Astrocyte of the spinal cord (primary cell): ENCODE results near the gene LIN54.

ENCODE experiments used
- DNase-seq: peaks from one replicate; pipeline ENCODE4 v3.0.0; 2011; ENCODE audit warnings: low read depth, low spot score
- H3K4me3 ChIP-seq: 2 replicates; pipeline ENCODE4 v1.5.1; 2011; ENCODE audit warnings: low read depth, mild to moderate bottlenecking, low read length, moderate library complexity
- CTCF ChIP-seq: IDR thresholded peaks from 2 replicates; pipeline ENCODE4 v1.5.1; 2012; ENCODE audit warnings: low read depth, mild to moderate bottlenecking, low read length, inconsistent platforms
- in situ Hi-C: cut with HindIII; loops from 2 replicates; pipeline ENCODE4 v1.10.0; 2017; ENCODE audit warnings: low sequenced_read_pairs

Gene LIN54

GRCh38 chr4:82947498-82947897 is 63.1 kb downstream of the LIN54 start:
- TF ChIP-seq CTCF = no peak
- DNase-seq = no peak
- no peak overlapping the region for H3K4me3 ChIP-seq
- in situ Hi-C loops = no loop called here

- in situ Hi-C loops = no loop called here
- TF ChIP-seq CTCF = no peak
- DNase-seq = no peak
- no peak overlapping the region for H3K4me3 ChIP-seq
Measured at GRCh38 chr4:82939414-82939813, 71.2 kb downstream of the LIN54 start.

GRCh38 chr4:82934441-82934840 is 76.2 kb downstream of the LIN54 start:
- no peak for DNase-seq
- TF ChIP-seq CTCF = no peak
- in situ Hi-C loops = no loop called here
- no peak overlapping the region for H3K4me3 ChIP-seq

GRCh38 chr4:82930848-82931755 is 79.5 kb downstream of the LIN54 start:
- in situ Hi-C loops = no loop called here
- no peak for DNase-seq
- no peak overlapping the region for H3K4me3 ChIP-seq
- no peak for TF ChIP-seq CTCF

GRCh38 chr4:82921795-82922194 is 88.8 kb downstream of the LIN54 start:
- in situ Hi-C loops = no loop called here
- TF ChIP-seq CTCF = no peak
- DNase-seq = no peak
- no peak overlapping the region for H3K4me3 ChIP-seq

- DNase-seq = no peak
- in situ Hi-C loops = no loop called here
Measured at GRCh38 chr4:82919386-82919785, 91.2 kb downstream of the LIN54 start.

More at GRCh38 chr4:82919386-82919785, 91.2 kb downstream of the LIN54 start:
- no peak overlapping the region for H3K4me3 ChIP-seq
- TF ChIP-seq CTCF = no peak
